GM10248 (cell line): ENCODE measurements around the gene ELFN1.

ENCODE experiments used
- CTCF ChIA-PET: fragments of 300-600 bp; sonication (Branson Sonifier 250); formaldehyde crosslinking; extraction: SDS; loops from one replicate; lab custom pipeline; 2021; ENCODE audit warnings: antibody characterized with exemption; lab: Yijun Ruan, JAX
- POLR2A ChIA-PET: fragments of 350-650 bp; sonication (Branson Sonifier 250); formaldehyde crosslinking; extraction: SDS; loops from one replicate; lab custom pipeline; 2020; ENCODE audit warnings: antibody characterized with exemption; lab: Yijun Ruan, JAX
- DNase-seq: peaks from one replicate; pipeline ENCODE4 v3.0.0; 2012; ENCODE audit errors: extremely low spot score
- TF ChIP-seq, protein P1 (sequence below): IDR thresholded peaks from 2 replicates; pipeline ENCODE4 v1.5.1; 2012; ENCODE audit warnings: mild to moderate bottlenecking, low read depth; ENCODE audit errors: extremely low read depth, missing control alignments, control extremely low read depth

Gene ELFN1

DNA sequence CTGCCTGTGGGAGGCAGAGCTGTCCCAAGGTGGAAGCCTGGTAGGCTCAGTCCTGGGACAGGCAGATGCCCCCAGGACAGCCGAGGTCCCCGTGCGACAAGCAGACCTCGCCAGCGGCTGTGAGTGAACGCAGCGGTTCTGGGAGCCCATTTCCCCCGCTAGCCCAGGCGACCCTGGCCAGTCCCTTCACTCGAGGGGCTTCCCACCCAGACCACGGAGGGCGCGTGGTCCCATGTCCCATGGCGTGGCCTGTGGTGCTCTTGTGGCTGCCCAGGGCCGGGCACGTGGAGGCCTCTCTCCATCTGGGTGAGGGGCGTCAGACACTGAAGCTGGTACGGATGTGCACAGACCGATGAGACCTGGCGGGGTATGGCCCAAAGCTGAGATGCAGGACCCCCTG lies 67.9 kb downstream of the ELFN1 start:
- DNase-seq: no peak
- TF ChIP-seq, protein P1, sequence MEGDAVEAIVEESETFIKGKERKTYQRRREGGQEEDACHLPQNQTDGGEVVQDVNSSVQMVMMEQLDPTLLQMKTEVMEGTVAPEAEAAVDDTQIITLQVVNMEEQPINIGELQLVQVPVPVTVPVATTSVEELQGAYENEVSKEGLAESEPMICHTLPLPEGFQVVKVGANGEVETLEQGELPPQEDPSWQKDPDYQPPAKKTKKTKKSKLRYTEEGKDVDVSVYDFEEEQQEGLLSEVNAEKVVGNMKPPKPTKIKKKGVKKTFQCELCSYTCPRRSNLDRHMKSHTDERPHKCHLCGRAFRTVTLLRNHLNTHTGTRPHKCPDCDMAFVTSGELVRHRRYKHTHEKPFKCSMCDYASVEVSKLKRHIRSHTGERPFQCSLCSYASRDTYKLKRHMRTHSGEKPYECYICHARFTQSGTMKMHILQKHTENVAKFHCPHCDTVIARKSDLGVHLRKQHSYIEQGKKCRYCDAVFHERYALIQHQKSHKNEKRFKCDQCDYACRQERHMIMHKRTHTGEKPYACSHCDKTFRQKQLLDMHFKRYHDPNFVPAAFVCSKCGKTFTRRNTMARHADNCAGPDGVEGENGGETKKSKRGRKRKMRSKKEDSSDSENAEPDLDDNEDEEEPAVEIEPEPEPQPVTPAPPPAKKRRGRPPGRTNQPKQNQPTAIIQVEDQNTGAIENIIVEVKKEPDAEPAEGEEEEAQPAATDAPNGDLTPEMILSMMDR: no peak
- CTCF ChIA-PET: interaction anchor here (1.1 kb wide), 1 partner anchor 9 kb away, joined by 3 read pairs; no protein-coding TSS in a partner anchor
- POLR2A ChIA-PET: no interaction called here

GRCh38 chr7:1738511-1738910 lies 68.4 kb downstream of the ELFN1 start:
- ChIA-PET POLR2A (no interaction called here), CTCF (no interaction called here)
- TF ChIP-seq, protein P1: no peak
- no peak for DNase-seq

GRCh38 chr7:1738956-1739355 lies 68.9 kb downstream of the ELFN1 start:
- TF ChIP-seq, protein P1: no peak
- no peak for DNase-seq
- POLR2A ChIA-PET: no interaction called here
- CTCF ChIA-PET: no interaction called here

DNA sequence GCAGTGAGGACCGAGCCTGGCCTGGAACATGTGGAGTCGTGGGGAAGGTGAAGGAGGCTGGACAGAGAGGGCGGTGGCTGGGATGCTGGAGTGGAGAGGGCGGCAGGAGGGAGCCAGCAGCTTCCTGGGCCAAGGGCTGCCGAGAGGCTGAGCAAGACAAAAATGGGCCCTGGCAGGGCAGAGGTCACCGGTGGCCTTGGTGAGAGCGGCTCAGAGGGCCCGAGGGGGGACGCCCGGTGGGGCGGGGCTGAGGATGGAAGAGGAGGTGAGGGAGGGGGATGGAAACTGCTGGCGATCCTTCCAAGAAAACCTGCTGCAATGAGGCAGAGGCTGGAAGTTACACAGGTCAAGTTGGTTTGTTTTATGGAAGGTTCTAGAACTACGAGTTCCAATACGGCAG lies 69.5 kb downstream of the ELFN1 start:
- ChIA-PET CTCF (no interaction called here), POLR2A (no interaction called here)
- DNase-seq: no peak
- TF ChIP-seq, protein P1: no peak

DNA sequence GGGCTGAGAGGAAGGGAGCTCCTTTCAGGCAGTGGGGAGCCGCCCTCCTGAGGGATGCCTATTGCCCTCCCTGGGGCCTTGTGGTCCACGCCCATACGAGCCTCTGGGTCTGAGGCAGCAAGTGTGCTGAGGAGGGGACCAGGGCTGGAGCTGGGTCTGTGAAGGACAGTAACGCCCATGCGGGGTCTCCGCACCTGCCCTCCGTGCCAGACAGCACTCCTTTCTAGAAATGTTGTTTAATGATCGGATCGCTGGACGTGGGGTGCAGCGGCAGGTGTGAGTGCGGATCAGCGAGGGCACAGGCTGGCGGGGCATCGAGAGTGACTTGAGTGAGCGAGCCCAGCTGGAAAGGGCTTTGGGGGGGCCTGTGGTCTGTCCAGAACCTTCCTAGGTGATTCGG lies 70.1 kb downstream of the ELFN1 start:
- POLR2A ChIA-PET: no interaction called here

DNA sequence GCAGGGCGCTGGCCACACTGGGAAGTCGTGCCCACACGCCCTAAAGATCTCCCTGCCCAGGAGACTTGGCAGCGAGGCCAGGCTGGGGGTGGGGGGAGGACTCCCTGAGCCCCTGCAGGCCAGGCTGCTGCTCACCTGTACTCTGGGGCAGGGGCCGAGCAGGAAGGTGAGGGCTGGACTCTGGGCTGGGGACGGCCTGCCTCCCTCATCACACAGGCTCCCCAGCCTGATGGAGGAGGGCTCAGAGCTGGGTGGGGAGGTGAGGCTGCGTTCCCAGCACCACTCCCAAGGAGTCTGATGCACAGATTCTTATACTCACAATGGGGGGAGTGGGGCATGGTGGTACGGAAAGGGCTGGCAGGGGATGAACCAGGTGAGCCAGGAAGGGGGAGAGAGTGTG lies 71.2 kb downstream of the ELFN1 start:
- POLR2A ChIA-PET: no interaction called here
- CTCF ChIA-PET: no interaction called here
- TF ChIP-seq, protein P1: no peak
- no peak for DNase-seq

More for the DNA sequence above, 70.1 kb downstream of the ELFN1 start:
- CTCF ChIA-PET: no interaction called here
- TF ChIP-seq, protein P1: no peak
- no peak for DNase-seq

- DNase-seq: peak; percentile 65
- ChIA-PET CTCF (no interaction called here), POLR2A (no interaction called here)
- TF ChIP-seq, protein P1: no peak
These were observed 71.9 kb downstream of the ELFN1 start for GRCh38 chr7:1741751-1742554.
